ENCODE measurements around the gene GUCY2F.

- TF ChIP-seq, protein P1, sequence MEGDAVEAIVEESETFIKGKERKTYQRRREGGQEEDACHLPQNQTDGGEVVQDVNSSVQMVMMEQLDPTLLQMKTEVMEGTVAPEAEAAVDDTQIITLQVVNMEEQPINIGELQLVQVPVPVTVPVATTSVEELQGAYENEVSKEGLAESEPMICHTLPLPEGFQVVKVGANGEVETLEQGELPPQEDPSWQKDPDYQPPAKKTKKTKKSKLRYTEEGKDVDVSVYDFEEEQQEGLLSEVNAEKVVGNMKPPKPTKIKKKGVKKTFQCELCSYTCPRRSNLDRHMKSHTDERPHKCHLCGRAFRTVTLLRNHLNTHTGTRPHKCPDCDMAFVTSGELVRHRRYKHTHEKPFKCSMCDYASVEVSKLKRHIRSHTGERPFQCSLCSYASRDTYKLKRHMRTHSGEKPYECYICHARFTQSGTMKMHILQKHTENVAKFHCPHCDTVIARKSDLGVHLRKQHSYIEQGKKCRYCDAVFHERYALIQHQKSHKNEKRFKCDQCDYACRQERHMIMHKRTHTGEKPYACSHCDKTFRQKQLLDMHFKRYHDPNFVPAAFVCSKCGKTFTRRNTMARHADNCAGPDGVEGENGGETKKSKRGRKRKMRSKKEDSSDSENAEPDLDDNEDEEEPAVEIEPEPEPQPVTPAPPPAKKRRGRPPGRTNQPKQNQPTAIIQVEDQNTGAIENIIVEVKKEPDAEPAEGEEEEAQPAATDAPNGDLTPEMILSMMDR (IDR thresholded peaks at IDR 0.05; ENCODE audit: low read depth, low read length) = no peak
- no peak for TF ChIP-seq POLR2A (IDR thresholded peaks at IDR 0.05; ENCODE audit: extremely low read depth, insufficient read length)
These were observed 108.4 kb downstream of the GUCY2F start for GRCh38 chrX:109373468-109373867.

Measured in NB4 (cell line).